ENCODE measurements around the gene FBXO11.

Gene FBXO11

GRCh38 chr2:47842846-47843245 is 63.5 kb downstream of the FBXO11 start:
- Histone ChIP-seq H3K4me2 (ENCODE audit: low read depth, low read length) (no peak overlapping the region), H3K79me2 (ENCODE audit: low read length) (peaks cover 76% of the 10 kb centered on the region), H3K9ac (ENCODE audit: low read length) (no peak overlapping the region), H4K20me1 (ENCODE audit: insufficient read depth, low read length) (0 out of 2 replicates have a peak, but pooled peaks cover 8% of the 10 kb centered on the region), H3K9me2 (replicated peaks; ENCODE audit: insufficient read depth, low read length) (no peaks in the 10 kb centered on the region), H3K27ac (ENCODE audit: low read length) (no peak overlapping the region), H3F3A (ENCODE audit: insufficient read depth, low read length) (no peaks in the 10 kb centered on the region), H3K9me3 (replicated peaks; ENCODE audit: insufficient read depth, low read length) (no peaks in the 10 kb centered on the region), H3K4me1 (ENCODE audit: low read length) (no peaks in the 10 kb centered on the region), H3K4me3 (ENCODE audit: low read length) (no peak overlapping the region), H3K27me3 (replicated peaks; ENCODE audit: insufficient read depth, low read length) (no peaks in the 10 kb centered on the region), H2AFZ (ENCODE audit: low read length) (no peak overlapping the region), H3K36me3 (replicated peaks; ENCODE audit: insufficient read depth, low read length) (peaks cover 11% of the 10 kb centered on the region; the same call in 1 of the 2 replicates)
- no peak for TF ChIP-seq EZH2phosphoT487 (IDR thresholded peaks at IDR 0.05; ENCODE audit: low read length)
- TF ChIP-seq EZH2 (optimal IDR thresholded peaks at IDR 0.05; ENCODE audit: low read depth, low read length), result no peak
- no peak for TF ChIP-seq CTCF (IDR thresholded peaks at IDR 0.05; ENCODE audit: low read length)
- DNase-seq, result no peak

- Histone ChIP-seq H3K27ac (ENCODE audit: low read length) (no peak overlapping the region), H3K9me2 (replicated peaks; ENCODE audit: insufficient read depth, low read length) (no peaks in the 10 kb centered on the region), H4K20me1 (ENCODE audit: insufficient read depth, low read length) (0 out of 2 replicates have a peak, but pooled peaks cover 8% of the 10 kb centered on the region), H3F3A (ENCODE audit: insufficient read depth, low read length) (peaks cover 2% of the 10 kb centered on the region; the same call in 1 of the 2 replicates), H3K9ac (ENCODE audit: low read length) (no peak overlapping the region), H3K36me3 (replicated peaks; ENCODE audit: insufficient read depth, low read length) (peaks cover 20% of the 10 kb centered on the region), H3K4me1 (ENCODE audit: low read length) (no peaks in the 10 kb centered on the region), H3K4me2 (ENCODE audit: low read depth, low read length) (no peak overlapping the region), H3K4me3 (ENCODE audit: low read length) (no peak overlapping the region), H3K9me3 (replicated peaks; ENCODE audit: insufficient read depth, low read length) (no peaks in the 10 kb centered on the region), H3K27me3 (replicated peaks; ENCODE audit: insufficient read depth, low read length) (no peaks in the 10 kb centered on the region), H3K79me2 (ENCODE audit: low read length) (peaks cover 41% of the 10 kb centered on the region), H2AFZ (ENCODE audit: low read length) (no peak overlapping the region)
- TF ChIP-seq EZH2phosphoT487 (IDR thresholded peaks at IDR 0.05; ENCODE audit: low read length) (no peak), EZH2 (optimal IDR thresholded peaks at IDR 0.05; ENCODE audit: low read depth, low read length) (no peak)
- DNase-seq, result no peak
These were observed 67.6 kb downstream of the FBXO11 start for GRCh38 chr2:47838686-47839085.

- Histone ChIP-seq H3K27ac (ENCODE audit: low read length) (no peak overlapping the region), H3K36me3 (replicated peaks; ENCODE audit: insufficient read depth, low read length) (peaks cover 20% of the 10 kb centered on the region), H3K9me2 (replicated peaks; ENCODE audit: insufficient read depth, low read length) (no peaks in the 10 kb centered on the region), H2AFZ (ENCODE audit: low read length) (no peak overlapping the region), H4K20me1 (ENCODE audit: insufficient read depth, low read length) (0 out of 2 replicates have a peak, but pooled peaks cover 8% of the 10 kb centered on the region), H3K9ac (ENCODE audit: low read length) (no peak overlapping the region), H3K9me3 (replicated peaks; ENCODE audit: insufficient read depth, low read length) (no peaks in the 10 kb centered on the region), H3K27me3 (replicated peaks; ENCODE audit: insufficient read depth, low read length) (no peaks in the 10 kb centered on the region), H3K4me1 (ENCODE audit: low read length) (no peaks in the 10 kb centered on the region), H3K79me2 (ENCODE audit: low read length) (peaks cover 36% of the 10 kb centered on the region), H3F3A (ENCODE audit: insufficient read depth, low read length) (peaks cover 2% of the 10 kb centered on the region; the same call in 1 of the 2 replicates), H3K4me2 (ENCODE audit: low read depth, low read length) (no peak overlapping the region), H3K4me3 (ENCODE audit: low read length) (no peak overlapping the region)
- no peak for DNase-seq
- TF ChIP-seq CTCF (IDR thresholded peaks at IDR 0.05; ENCODE audit: low read length) (no peak), EZH2phosphoT487 (IDR thresholded peaks at IDR 0.05; ENCODE audit: low read length) (no peak), EZH2 (optimal IDR thresholded peaks at IDR 0.05; ENCODE audit: low read depth, low read length) (no peak)
These were observed 68.0 kb downstream of the FBXO11 start for GRCh38 chr2:47838249-47838648.

- H3K4me1 ChIP-seq (ENCODE audit: low read length), result no peaks in the 10 kb centered on the region
- no peak for TF ChIP-seq CTCF (IDR thresholded peaks at IDR 0.05; ENCODE audit: low read length)
- no peak for TF ChIP-seq EZH2phosphoT487 (IDR thresholded peaks at IDR 0.05; ENCODE audit: low read length)
- no peak for TF ChIP-seq EZH2 (optimal IDR thresholded peaks at IDR 0.05; ENCODE audit: low read depth, low read length)
- no peak overlapping the region for H3K9ac ChIP-seq (ENCODE audit: low read length)
- no peak overlapping the region for H3K4me2 ChIP-seq (ENCODE audit: low read depth, low read length)
- no peak overlapping the region for H3K27ac ChIP-seq (ENCODE audit: low read length)
- H3K36me3 ChIP-seq (replicated peaks; ENCODE audit: insufficient read depth, low read length), result peaks cover 17% of the 10 kb centered on the region
- H3F3A ChIP-seq (ENCODE audit: insufficient read depth, low read length), result peaks cover 2% of the 10 kb centered on the region; the same call in 1 of the 2 replicates
- no peaks in the 10 kb centered on the region for H3K9me2 ChIP-seq (replicated peaks; ENCODE audit: insufficient read depth, low read length)
- no peak for DNase-seq
- H3K9me3 ChIP-seq (replicated peaks; ENCODE audit: insufficient read depth, low read length), result no peaks in the 10 kb centered on the region
- no peaks in the 10 kb centered on the region for H4K20me1 ChIP-seq (ENCODE audit: insufficient read depth, low read length)
- H3K4me3 ChIP-seq (ENCODE audit: low read length), result no peak overlapping the region
- H2AFZ ChIP-seq (ENCODE audit: low read length), result no peak overlapping the region
- no peaks in the 10 kb centered on the region for H3K79me2 ChIP-seq (ENCODE audit: low read length)
- no peaks in the 10 kb centered on the region for H3K27me3 ChIP-seq (replicated peaks; ENCODE audit: insufficient read depth, low read length)
These were observed 72.8 kb downstream of the FBXO11 start for GRCh38 chr2:47833516-47833968.
